Glutamatergic neuron (in vitro differentiated cells): Measurements from ENCODE around the gene MAP2K2. TPM values are rescaled to one million over a fixed set of nuclear protein-coding genes. Genes with fewer than 3 reads are reported as not detected.

Experiments used
- DNase-seq: peaks from one replicate; pipeline ENCODE4 v3.0.0; 2022
- H3K27ac Mint-ChIP-seq: one replicate; pipeline ENCODE4 v1.8.0; 2020; ENCODE audit warnings: mild to moderate bottlenecking, mixed read lengths, inconsistent platforms; ENCODE audit not compliant: unreplicated experiment
- H3K27me3 Mint-ChIP-seq: one replicate; pipeline ENCODE4 v1.8.0; 2020; ENCODE audit warnings: mild to moderate bottlenecking, moderate library complexity, mixed read lengths, inconsistent platforms; ENCODE audit not compliant: unreplicated experiment
- H3K36me3 Mint-ChIP-seq: one replicate; pipeline ENCODE4 v1.8.0; 2020; ENCODE audit warnings: mild to moderate bottlenecking, mixed read lengths, inconsistent platforms; ENCODE audit not compliant: unreplicated experiment
- H3K4me1 Mint-ChIP-seq: one replicate; pipeline ENCODE4 v1.8.0; 2020; ENCODE audit warnings: mild to moderate bottlenecking, low read depth, mixed read lengths, inconsistent platforms; ENCODE audit not compliant: unreplicated experiment
- H3K4me3 Mint-ChIP-seq: one replicate; pipeline ENCODE4 v1.8.0; 2020; ENCODE audit warnings: mild to moderate bottlenecking, mixed read lengths, inconsistent platforms; ENCODE audit not compliant: unreplicated experiment
- H3K9me3 Mint-ChIP-seq: one replicate; pipeline ENCODE4 v1.8.0; 2020; ENCODE audit warnings: mild to moderate bottlenecking, moderate library complexity, mixed read lengths, inconsistent platforms; ENCODE audit not compliant: unreplicated experiment
- CTCF ChIP-seq: fragments of 200-600 bp; sonication (generic); IDR thresholded peaks from one replicate; pipeline ENCODE4 v1.5.0; 2021; ENCODE audit not compliant: partially characterized antibody, unreplicated experiment
- total RNA-seq: library from RNA; stranded (reverse); fragmentation: NEBNext Ultra II Directional; extraction: Animal tissue kit (Norgen Biotek cat#: 25700); gene quantifications from one replicate; pipeline ENCODE4 v1.2.1, GENCODE V29; 2021; ENCODE audit not compliant: unreplicated experiment

MAP2K2 gene
- total RNA-seq, 1 donor from 2014 or later = 148 TPM

GRCh38 chr19:4114181-4114580 is 9.7 kb downstream of the MAP2K2 start:
- H3K27ac Mint-ChIP-seq = no peak overlapping the region
- TF ChIP-seq CTCF = no peak
- H3K9me3 Mint-ChIP-seq = peaks cover 7% of the 10 kb centered on the region
- peaks cover 5% of the 10 kb centered on the region for H3K36me3 Mint-ChIP-seq
- DNase-seq = no peak
- no peak overlapping the region for H3K4me3 Mint-ChIP-seq
- H3K4me1 Mint-ChIP-seq = peaks cover 2% of the 10 kb centered on the region
- H3K27me3 Mint-ChIP-seq = peaks cover 10% of the 10 kb centered on the region

GRCh38 chr19:4113398-4114088 is 10.4 kb downstream of the MAP2K2 start:
- H3K27ac Mint-ChIP-seq = no peak overlapping the region
- H3K36me3 Mint-ChIP-seq = peaks cover 5% of the 10 kb centered on the region
- peaks cover 7% of the 10 kb centered on the region for H3K9me3 Mint-ChIP-seq

GRCh38 chr19:4112367-4112766 is 11.6 kb downstream of the MAP2K2 start:
- Mint-ChIP-seq H3K4me3 (no peak overlapping the region), H3K9me3 (peaks cover 10% of the 10 kb centered on the region), H3K27ac (no peak overlapping the region), H3K27me3 (peaks cover 10% of the 10 kb centered on the region), H3K4me1 (peaks cover 2% of the 10 kb centered on the region), H3K36me3 (peaks cover 5% of the 10 kb centered on the region)
- DNase-seq = no peak
- TF ChIP-seq CTCF = no peak

More at GRCh38 chr19:4113398-4114088, 10.4 kb downstream of the MAP2K2 start:
- DNase-seq = no peak
- Mint-ChIP-seq H3K4me3 (no peak overlapping the region), H3K4me1 (peaks cover 2% of the 10 kb centered on the region), H3K27me3 (peaks cover 10% of the 10 kb centered on the region)
- TF ChIP-seq CTCF = no peak

GRCh38 chr19:4109626-4109945 is 14.3 kb downstream of the MAP2K2 start:
- peaks cover 5% of the 10 kb centered on the region for H3K4me1 Mint-ChIP-seq
- TF ChIP-seq CTCF = no peak
- H3K27ac Mint-ChIP-seq = no peak overlapping the region

GRCh38 chr19:4108767-4109625 is 14.9 kb downstream of the MAP2K2 start:
- TF ChIP-seq CTCF = no peak
- no peak overlapping the region for H3K27ac Mint-ChIP-seq
- H3K27me3 Mint-ChIP-seq = peaks cover 8% of the 10 kb centered on the region
- no peak overlapping the region for H3K4me3 Mint-ChIP-seq
- H3K4me1 Mint-ChIP-seq = peaks cover 6% of the 10 kb centered on the region
- DNase-seq = no peak
- H3K36me3 Mint-ChIP-seq = peaks cover 5% of the 10 kb centered on the region
- H3K9me3 Mint-ChIP-seq = peaks cover 10% of the 10 kb centered on the region

More at GRCh38 chr19:4109626-4109945, 14.3 kb downstream of the MAP2K2 start:
- DNase-seq = no peak
- peaks cover 5% of the 10 kb centered on the region for H3K36me3 Mint-ChIP-seq
- H3K27me3 Mint-ChIP-seq = peaks cover 12% of the 10 kb centered on the region
- H3K4me3 Mint-ChIP-seq = no peak overlapping the region
- H3K9me3 Mint-ChIP-seq = peaks cover 10% of the 10 kb centered on the region
